ENCODE results near the gene MYOF. TPM values are rescaled to one million over a fixed set of nuclear protein-coding genes. Genes with fewer than 3 reads are reported as not detected.
"Not testable (repeated sequence)": the region's sequence is repeated elsewhere in the genome, so short reads cannot be mapped to it uniquely, and the experiment has no call there.

MYOF gene
- total RNA-seq, 1 donor from 2014 or later, result 32.5 TPM

DNA sequence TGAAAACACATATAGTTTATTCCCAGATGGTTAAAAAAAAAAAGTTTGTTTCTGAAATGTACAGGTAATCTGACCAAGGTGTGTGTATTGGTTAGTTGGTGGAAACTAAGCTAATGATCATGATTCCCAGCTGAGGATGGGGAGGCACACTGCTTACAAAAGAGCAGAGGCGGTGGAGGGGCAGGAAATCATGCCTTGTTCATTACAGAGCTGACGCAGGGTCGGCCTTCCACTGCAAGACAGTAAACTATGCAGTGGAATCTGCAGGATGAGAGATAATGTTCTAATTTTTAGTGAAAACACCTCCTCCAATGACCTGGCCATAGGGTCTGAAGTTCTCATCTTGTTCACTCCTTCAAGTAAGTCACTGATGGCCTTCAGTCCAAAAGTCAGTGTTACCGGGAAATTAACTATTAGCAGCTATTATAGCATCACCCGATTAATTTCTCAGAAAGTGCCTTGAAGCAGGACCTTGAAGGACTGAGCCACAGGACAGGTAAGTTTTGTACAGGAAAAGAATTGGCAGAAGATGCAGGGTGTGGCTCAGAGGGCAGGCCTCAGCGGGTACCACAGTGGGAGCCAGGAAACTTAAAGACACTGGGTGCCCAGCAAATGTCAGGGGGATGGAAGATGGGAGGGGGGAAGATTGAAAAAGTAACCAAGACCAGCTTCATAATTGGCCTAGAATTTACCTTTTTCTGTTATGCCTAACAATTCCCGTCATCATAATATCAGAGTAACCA lies 36.0 kb downstream of the MYOF start:
- Mint-ChIP-seq H3K27me3 (ENCODE audit: low read depth) (no peaks in the 10 kb centered on the region), H3K4me3 (ENCODE audit: low read depth) (no peak overlapping the region), H3K9me3 (no peaks in the 10 kb centered on the region), H3K27ac (no peak overlapping the region), H3K4me1 (ENCODE audit: low read depth) (no peaks in the 10 kb centered on the region), H3K36me3 (ENCODE audit: low read depth) (no peaks in the 10 kb centered on the region)
- intact Hi-C loops (cut with micrococcal nuclease), result no loop called here
- no peak for DNase-seq (ENCODE audit: low spot score)

DNA sequence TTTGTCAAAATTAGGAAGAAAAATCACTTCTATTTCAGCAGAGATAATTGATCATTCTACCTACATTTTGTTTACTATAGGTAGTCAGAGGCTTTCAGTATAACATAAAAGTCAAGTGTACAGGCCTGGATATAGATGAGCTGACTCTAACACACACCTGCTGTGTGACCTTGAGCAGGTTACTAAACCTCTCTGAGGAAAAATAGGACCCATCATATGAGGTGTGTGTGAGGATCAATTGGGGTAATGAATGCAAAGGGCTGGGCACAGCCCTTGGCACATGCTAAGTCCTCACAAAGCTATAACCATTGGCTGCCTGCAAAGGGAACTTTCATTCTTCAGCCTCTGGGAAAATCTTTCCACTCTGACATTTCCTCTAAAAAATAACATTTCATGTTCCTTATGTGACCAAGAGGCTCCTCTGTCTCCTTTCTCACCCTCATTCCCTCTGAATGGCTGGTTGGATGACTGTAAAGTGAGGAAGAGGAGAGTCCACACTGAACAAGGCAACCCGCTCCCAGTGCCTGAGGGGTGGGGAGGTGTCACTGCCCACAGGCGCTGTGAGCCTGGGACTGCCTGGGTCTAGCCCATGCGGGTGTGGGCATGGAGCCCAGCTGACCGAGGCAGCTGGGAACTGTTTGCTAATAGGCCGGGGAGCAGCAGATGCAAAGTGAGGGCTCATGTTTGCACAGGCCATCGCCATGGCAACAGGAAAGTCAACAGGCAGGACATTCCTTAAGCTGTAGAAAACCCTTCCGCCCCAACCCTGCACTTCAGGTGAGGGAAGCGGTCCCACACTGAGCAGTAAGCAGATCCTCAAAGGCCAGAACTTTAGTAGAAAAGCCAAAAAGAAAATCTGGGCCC lies 36.8 kb downstream of the MYOF start:
- Mint-ChIP-seq H3K27ac (no peak overlapping the region), H3K27me3 (ENCODE audit: low read depth) (no peaks in the 10 kb centered on the region), H3K9me3 (no peaks in the 10 kb centered on the region), H3K4me3 (ENCODE audit: low read depth) (no peak overlapping the region), H3K4me1 (ENCODE audit: low read depth) (no peaks in the 10 kb centered on the region), H3K36me3 (ENCODE audit: low read depth) (no peaks in the 10 kb centered on the region)
- intact Hi-C loops (cut with micrococcal nuclease), result no loop called here
- DNase-seq (ENCODE audit: low spot score), result no peak

DNA sequence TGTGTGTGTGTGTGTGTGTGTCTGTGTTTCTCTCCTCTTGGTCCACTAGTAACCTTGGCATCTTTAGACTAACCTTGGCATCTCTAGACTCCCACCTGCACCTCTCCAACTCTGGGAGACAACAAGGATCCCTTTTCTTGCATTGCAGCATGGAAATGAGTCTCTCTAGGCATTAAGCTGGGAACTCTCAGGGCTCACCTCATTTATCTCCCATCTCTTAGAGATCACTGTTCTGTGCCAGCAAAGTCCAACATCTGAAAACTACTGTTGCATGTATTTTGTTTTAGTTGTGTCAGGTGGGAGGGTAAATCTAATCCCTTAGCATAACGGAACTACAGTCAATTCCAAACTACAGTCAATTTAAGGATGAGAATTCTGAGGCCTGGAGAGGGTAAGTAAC lies 38.7 kb downstream of the MYOF start:
- Mint-ChIP-seq H3K9me3 (no peaks in the 10 kb centered on the region), H3K4me3 (ENCODE audit: low read depth) (no peak overlapping the region), H3K4me1 (ENCODE audit: low read depth) (no peaks in the 10 kb centered on the region), H3K36me3 (ENCODE audit: low read depth) (no peaks in the 10 kb centered on the region), H3K27ac (no peak overlapping the region), H3K27me3 (ENCODE audit: low read depth) (no peaks in the 10 kb centered on the region)
- no peak for DNase-seq (ENCODE audit: low spot score)
- intact Hi-C loops (cut with micrococcal nuclease), result no loop called here

DNA sequence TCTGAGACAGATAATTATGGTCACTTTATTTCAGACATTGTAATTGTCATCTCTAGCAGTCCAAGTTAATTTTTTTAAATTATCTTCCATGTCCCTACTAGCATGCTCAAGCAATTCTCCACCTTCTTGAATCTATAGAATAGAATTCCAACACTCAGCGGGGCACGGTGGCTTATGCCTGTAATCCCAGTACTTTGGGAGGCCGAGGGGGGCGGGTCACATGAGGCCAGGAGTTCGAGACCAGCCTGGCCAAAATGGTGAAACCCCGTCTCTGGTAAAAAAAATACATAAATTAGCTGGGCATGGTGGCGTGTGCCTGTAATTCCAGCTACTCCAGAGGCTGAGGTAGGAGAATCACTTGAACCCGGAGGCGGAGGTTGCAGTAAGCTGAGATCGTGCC lies 39.4 kb downstream of the MYOF start:
- H3K36me3 Mint-ChIP-seq (ENCODE audit: low read depth); DNase-seq (ENCODE audit: low spot score); intact Hi-C loops (cut with micrococcal nuclease); H3K9me3 Mint-ChIP-seq; H3K4me3 Mint-ChIP-seq (ENCODE audit: low read depth); H3K27ac Mint-ChIP-seq; H3K4me1 Mint-ChIP-seq (ENCODE audit: low read depth); H3K27me3 Mint-ChIP-seq (ENCODE audit: low read depth): not testable (repeated sequence)

DNA sequence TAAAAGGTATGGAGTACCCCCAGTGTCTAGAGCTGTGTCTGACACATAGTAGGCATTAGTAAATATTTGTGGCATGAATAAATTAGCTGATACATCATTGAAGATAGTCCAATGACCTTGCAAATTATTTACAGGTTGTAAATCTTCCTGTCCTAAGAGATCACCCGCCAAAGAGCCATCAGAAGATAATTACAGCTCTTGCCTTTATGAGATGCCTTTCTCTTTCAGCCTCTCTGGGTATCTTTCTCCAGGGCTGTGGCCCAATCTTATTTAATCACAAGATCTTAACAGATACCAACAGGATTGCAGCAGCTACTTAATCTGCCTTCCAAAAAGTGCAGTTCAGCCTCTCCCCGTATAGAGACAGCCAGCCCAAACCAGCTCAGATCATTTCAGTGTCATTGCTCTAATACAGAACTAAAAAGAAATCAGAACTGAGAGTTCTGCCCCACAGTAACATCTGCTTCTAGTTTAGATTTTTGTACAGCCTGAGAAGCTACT lies 41.5 kb downstream of the MYOF start:
- no peak for DNase-seq (ENCODE audit: low spot score)
- intact Hi-C loops (cut with micrococcal nuclease), result no loop called here
- Mint-ChIP-seq H3K9me3 (no peaks in the 10 kb centered on the region), H3K4me3 (ENCODE audit: low read depth) (no peak overlapping the region), H3K36me3 (ENCODE audit: low read depth) (no peaks in the 10 kb centered on the region), H3K27ac (no peak overlapping the region), H3K4me1 (ENCODE audit: low read depth) (peaks cover 3% of the 10 kb centered on the region), H3K27me3 (ENCODE audit: low read depth) (no peaks in the 10 kb centered on the region)

DNA sequence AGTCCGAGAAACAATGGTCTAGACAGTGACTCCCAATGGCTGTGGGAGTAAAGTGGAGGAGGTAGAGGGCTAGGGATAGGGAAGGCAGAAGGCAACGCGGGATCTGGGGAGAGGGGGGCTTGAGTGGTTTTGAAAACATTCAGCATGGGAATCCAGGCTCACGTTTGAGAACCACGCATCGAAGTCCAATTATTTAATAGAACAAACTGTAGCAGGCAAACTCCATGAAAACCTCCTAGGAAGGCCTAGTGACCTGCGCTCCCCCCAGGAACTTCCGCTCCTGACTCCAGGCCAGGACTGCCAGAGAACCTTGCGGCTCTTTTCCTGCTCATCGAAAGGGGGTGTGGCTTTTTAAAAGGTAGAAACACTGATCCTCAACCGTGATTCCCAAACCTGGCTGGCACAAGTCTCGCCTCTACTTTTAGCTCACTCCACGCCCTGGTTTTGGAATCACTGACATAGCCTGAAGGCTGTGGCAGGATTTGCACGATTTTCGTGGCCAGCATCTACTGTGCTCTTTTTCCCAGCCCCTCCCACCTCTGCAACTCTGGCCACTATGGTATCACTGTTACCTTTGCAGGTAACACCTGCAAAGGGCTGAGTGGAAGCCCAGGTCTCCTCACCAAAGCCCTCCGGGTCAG lies 43.4 kb downstream of the MYOF start:
- Mint-ChIP-seq H3K4me3 (ENCODE audit: low read depth) (no peak overlapping the region), H3K4me1 (ENCODE audit: low read depth) (peaks cover 3% of the 10 kb centered on the region), H3K9me3 (no peaks in the 10 kb centered on the region), H3K27ac (no peak overlapping the region), H3K36me3 (ENCODE audit: low read depth) (no peaks in the 10 kb centered on the region), H3K27me3 (ENCODE audit: low read depth) (no peaks in the 10 kb centered on the region)
- intact Hi-C loops (cut with micrococcal nuclease), result no loop called here
- no peak for DNase-seq (ENCODE audit: low spot score)

DNA sequence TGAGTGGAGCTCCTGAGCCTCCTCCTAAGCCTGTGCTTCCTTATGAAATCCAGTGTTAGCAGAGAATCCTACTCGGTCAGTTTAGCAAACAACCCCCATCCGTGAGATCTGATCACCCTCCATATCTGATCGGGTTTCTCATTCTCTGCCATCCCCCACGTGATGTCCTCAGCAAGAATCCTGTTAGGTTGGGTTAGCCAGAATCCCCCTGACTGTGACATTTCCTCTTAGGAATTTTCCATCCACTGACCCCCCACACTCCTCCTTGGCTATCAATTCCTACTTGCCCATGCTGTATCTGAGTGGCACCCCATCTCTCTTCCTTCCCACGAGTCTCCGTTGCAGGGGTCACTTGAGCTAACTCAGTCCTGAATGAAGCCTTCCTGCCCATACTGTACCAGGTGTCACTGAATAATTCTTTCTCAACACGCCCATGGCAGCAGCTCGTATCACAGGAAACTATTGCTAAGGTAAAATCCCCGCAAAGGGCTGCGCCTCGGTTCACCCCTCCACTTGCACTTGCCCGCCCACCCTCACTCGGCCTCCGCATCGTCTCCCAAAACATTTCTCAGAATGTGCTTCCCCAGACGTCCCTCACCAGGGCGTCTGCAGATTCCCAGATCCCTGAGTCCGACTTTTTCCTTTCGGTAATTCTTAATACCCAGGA lies 44.1 kb downstream of the MYOF start:
- peaks cover 3% of the 10 kb centered on the region for H3K4me1 Mint-ChIP-seq (ENCODE audit: low read depth)

DNA sequence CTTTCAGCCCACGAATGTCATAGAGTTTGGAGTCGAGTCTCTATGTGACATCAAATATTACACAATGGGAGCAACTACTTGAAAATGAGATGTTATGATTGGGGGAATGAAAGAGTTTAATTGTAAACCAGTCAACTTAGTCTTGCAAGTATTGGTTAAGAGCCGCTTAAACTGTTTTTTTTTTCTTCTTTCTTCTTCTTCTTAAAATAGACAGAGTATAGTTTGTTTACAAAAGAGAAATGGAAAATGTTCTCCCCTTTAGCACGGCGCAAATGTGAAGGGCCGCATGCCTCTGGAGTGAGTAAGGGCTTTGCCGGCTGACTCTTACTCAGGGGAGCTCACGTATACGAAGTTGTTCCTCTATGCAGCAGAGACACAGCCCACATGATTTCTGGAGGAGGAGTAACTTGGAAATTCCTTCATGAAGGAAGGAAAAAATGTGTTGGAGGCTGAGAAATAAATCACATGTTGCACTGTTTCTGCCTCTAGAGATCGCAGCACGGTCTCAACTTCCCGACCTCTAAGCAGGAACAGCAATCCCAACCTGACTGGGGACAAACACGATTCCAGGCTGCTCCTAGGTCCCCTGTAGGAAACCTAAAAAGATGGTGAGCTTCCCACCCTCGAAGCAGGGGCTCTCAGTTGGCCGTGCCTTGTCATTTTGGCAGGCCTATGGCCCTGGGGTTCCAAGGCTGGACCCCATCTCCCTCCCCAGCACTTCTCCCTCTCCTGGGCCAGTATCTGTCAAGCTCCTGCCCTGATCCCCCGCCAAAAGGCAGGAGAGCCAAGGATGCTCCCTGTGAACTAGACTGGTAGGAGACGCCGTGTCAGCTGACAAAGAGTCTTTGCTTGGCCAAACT lies 44.8 kb downstream of the MYOF start:
- H3K27ac Mint-ChIP-seq, result no peak overlapping the region
- intact Hi-C loops (cut with micrococcal nuclease), result no loop called here
- H3K27me3 Mint-ChIP-seq (ENCODE audit: low read depth), result no peaks in the 10 kb centered on the region
- H3K4me1 Mint-ChIP-seq (ENCODE audit: low read depth), result peaks cover 3% of the 10 kb centered on the region
- no peak overlapping the region for H3K4me3 Mint-ChIP-seq (ENCODE audit: low read depth)
- no peaks in the 10 kb centered on the region for H3K9me3 Mint-ChIP-seq
- DNase-seq (ENCODE audit: low spot score), result no peak
- no peaks in the 10 kb centered on the region for H3K36me3 Mint-ChIP-seq (ENCODE audit: low read depth)

More for the DNA sequence above, 44.1 kb downstream of the MYOF start:
- DNase-seq (ENCODE audit: low spot score), result no peak
- Mint-ChIP-seq H3K27ac (no peak overlapping the region), H3K9me3 (no peaks in the 10 kb centered on the region), H3K4me3 (ENCODE audit: low read depth) (no peak overlapping the region), H3K27me3 (ENCODE audit: low read depth) (no peaks in the 10 kb centered on the region), H3K36me3 (ENCODE audit: low read depth) (no peaks in the 10 kb centered on the region)
- intact Hi-C loops (cut with micrococcal nuclease), result no loop called here

DNA sequence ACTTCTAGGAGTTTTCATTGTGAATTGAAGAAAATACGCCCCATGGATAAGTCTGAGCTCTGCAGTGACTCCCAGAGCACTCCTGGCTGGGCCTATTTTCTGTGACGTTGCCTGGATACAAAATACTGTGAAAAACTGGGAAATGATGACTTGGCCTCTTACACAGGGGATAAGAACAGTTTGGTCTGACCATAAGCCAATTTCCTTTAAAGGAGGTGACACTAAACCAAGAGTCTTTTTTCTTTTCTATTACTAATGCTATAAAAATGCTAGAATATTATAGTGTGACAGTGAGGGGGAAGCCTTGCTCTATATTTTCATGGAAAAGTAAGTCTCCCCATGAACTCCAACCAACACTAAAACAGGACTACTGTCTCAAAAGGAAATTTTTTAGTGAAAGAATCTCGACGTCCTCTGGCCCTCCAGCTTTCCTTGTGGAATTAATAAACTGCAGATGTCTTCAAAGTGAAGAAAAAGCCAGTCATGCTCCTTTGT lies 45.5 kb downstream of the MYOF start:
- Mint-ChIP-seq H3K27me3 (ENCODE audit: low read depth) (no peaks in the 10 kb centered on the region), H3K4me1 (ENCODE audit: low read depth) (peaks cover 3% of the 10 kb centered on the region), H3K4me3 (ENCODE audit: low read depth) (no peak overlapping the region), H3K36me3 (ENCODE audit: low read depth) (no peaks in the 10 kb centered on the region), H3K9me3 (no peaks in the 10 kb centered on the region), H3K27ac (no peak overlapping the region)
- intact Hi-C loops (cut with micrococcal nuclease), result no loop called here
- no peak for DNase-seq (ENCODE audit: low spot score)

DNA sequence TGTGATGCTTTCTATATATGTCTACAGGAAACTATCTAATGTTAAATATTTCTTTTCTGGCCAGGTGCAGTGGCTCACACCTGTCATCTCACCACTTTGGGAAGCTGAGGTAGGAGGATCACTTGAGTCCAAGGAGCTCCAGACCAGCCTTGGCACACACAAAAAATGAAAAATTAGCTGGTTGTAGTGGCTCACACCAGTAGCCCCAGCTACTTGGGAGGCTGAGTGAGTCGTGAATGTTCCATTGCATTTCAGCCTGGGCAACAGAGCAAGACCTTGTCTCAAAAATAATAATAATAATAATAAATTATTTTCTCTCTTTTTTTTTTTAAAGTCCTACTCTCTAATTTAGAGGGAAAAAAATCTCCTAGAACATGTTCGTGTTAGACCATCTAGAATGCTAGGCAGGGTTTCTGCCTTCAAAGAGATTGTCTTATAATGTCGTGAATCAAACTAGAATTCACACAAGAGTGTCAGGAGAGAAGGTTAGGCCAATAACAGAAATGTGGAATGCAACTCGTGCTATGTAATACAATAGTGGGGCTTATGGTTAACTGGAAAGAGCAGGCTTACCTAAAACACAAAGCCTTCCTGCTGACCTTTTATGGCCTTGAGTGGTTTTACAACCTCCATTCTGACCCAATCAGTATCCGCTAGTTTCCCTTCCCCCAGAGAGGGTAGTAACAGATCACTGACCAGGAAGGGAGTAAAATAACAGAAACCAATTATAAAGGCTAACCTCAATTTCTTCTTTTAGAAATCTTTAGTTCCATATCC lies 46.3 kb downstream of the MYOF start:
- Mint-ChIP-seq H3K9me3 (peaks cover 3% of the 10 kb centered on the region), H3K27me3 (ENCODE audit: low read depth) (no peaks in the 10 kb centered on the region), H3K4me3 (ENCODE audit: low read depth) (no peak overlapping the region), H3K36me3 (ENCODE audit: low read depth) (peaks cover 4% of the 10 kb centered on the region), H3K27ac (no peak overlapping the region), H3K4me1 (ENCODE audit: low read depth) (peaks cover 3% of the 10 kb centered on the region)
- no peak for DNase-seq (ENCODE audit: low spot score)
- intact Hi-C loops (cut with micrococcal nuclease), result no loop called here

DNA sequence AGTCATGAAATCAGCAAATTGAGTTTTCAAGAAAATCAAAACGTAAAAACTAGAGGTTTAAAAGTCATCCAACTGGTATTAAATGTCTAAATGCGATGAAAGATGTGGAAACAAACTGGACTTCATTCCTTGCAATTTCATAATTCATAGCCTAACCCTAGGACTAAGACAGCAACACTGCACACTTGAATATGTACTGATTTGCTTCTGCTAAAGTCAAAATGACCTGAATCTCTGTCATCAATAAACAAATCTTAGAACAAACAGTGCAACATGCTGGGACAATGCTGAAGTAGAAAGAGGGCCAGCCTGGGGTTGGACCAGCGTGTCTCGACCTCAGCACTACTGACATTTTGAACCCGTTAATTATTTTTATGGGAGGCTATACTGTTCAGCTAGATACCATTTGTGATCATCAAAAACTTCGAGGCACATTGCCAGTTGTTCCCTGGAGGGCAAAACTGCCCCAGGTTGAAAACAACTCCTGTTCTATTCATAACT lies 47.1 kb downstream of the MYOF start:
- Mint-ChIP-seq H3K27ac (no peak overlapping the region), H3K9me3 (peaks cover 3% of the 10 kb centered on the region), H3K4me3 (ENCODE audit: low read depth) (no peak overlapping the region), H3K36me3 (ENCODE audit: low read depth) (peaks cover 6% of the 10 kb centered on the region), H3K27me3 (ENCODE audit: low read depth) (no peaks in the 10 kb centered on the region), H3K4me1 (ENCODE audit: low read depth) (peaks cover 3% of the 10 kb centered on the region)
- intact Hi-C loops (cut with micrococcal nuclease), result no loop called here
- DNase-seq (ENCODE audit: low spot score), result no peak

Data from activated T-helper 2 cell treated with anti-CD3 and anti-CD28 coated beads, Interferon-gamma antibody, Interleukin-2, Interleukin-4, amounts not matched to agents 10 μg/mL and 5 μg/mL and 100 μg/mL, durations not matched to agents 14 hours and 24 hours and 36 hours (primary cell).